K562 (cell line): Measurements from ENCODE around the gene SOX15. TPM values are rescaled to one million over a fixed set of nuclear protein-coding genes. Genes with fewer than 3 reads are reported as not detected.
A peak's percentile ranks its signal among the peaks of the same experiment; 100 is the strongest.

ENCODE experiments used
- CBFA2T2 ChIP-seq: fragments of 450-650 bp; conservative IDR thresholded peaks from 2 replicates; pipeline ENCODE4 v1.6.1; 2017; ENCODE audit warnings: mild to moderate bottlenecking
- CREB1 ChIP-seq, 2 experiments: sonication (generic) in 1 of 2; formaldehyde crosslinking in 1 of 2; IDR thresholded peaks; 2 replicates each; pipeline versions ENCODE4 v1.6.1 to v1.8.0; 2012 to 2022; ENCODE audit warnings: inconsistent platforms in 1 of 2, mild to moderate bottlenecking in 1 of 2, missing genetic modification reagents in 1 of 2, moderate library complexity in 1 of 2
- HNRNPK ChIP-seq: fragments of 200-400 bp; formaldehyde crosslinking; IDR thresholded peaks from one replicate; pipeline ENCODE4 v1.6.1; 2018; ENCODE audit warnings: mild to moderate bottlenecking, low read depth, low read length; ENCODE audit not compliant: poor library complexity, severe bottlenecking
- LEF1 ChIP-seq: fragments of 450-650 bp; IDR thresholded peaks from 2 replicates; pipeline ENCODE4 v1.6.1; 2016; ENCODE audit warnings: mild to moderate bottlenecking
- NFIC ChIP-seq: fragments of 450-650 bp; IDR thresholded peaks from 2 replicates; pipeline ENCODE4 v1.6.1; 2017; ENCODE audit warnings: mild to moderate bottlenecking, inconsistent platforms
- NONO ChIP-seq, 2 experiments: fragments of 200-400 bp in 1 of 2; fragments of 450-650 bp in 1 of 2; formaldehyde crosslinking in 1 of 2; IDR thresholded peaks; 2 replicates each; pipeline ENCODE4 v1.6.1; 2017; ENCODE audit warnings: low read depth in 2 of 2, mild to moderate bottlenecking in 2 of 2, moderate library complexity in 2 of 2, low read length in 1 of 2
- THRAP3 ChIP-seq: fragments of 450-650 bp; IDR thresholded peaks from 2 replicates; pipeline ENCODE4 v1.6.1; 2016; ENCODE audit warnings: mild to moderate bottlenecking, inconsistent platforms, borderline replicate concordance
- ZBTB17 ChIP-seq: fragments of 450-650 bp; formaldehyde crosslinking; IDR thresholded peaks from 2 replicates; pipeline ENCODE4 v1.4.0; 2020; ENCODE audit warnings: mild to moderate bottlenecking
- polyA plus RNA-seq, 8 experiments: library from polyadenylated mRNA; depleted of rRNA in 4 of 8; stranded (reverse) in 5 of 8; unstranded in 3 of 8; fragments of >200 nt; fragmentation: Nextera tagmentation in 2 of 8; fragmentation: Illumina TruSeq in 1 of 8; extraction: Ambion mirVana in 2 of 8; extraction: Trizol in 1 of 8; gene quantifications; 2 replicates each; pipeline versions ENCODE4 v1.2.1 to v1.2.3, GENCODE V29; 2011 to 2014; ENCODE audit warnings: inconsistent platforms in 1 of 8, missing spikeins in 1 of 8
- total RNA-seq, 7 experiments: library from RNA; depleted of rRNA in 6 of 7; stranded (reverse); fragments of >200 nt in 6 of 7; fragmentation: Illumina TruSeq in 2 of 7; extraction: Trizol in 2 of 7; gene quantifications; 2 replicates each; pipeline versions ENCODE4 v1.2.1 to v1.2.3, GENCODE V29; 2011 to 2021; ENCODE audit warnings: low replicate concordance in 1 of 7
- TF ChIP-seq, protein P1 (sequence below), 2 experiments: fragments of 450-650 bp; IDR thresholded peaks; 2 replicates each; pipeline ENCODE4 v1.6.1; 2016; ENCODE audit warnings: mild to moderate bottlenecking in 2 of 2, borderline replicate concordance in 1 of 2, low read depth in 1 of 2, moderate library complexity in 1 of 2
- TF ChIP-seq, protein P2 (sequence below): sonication (generic); formaldehyde crosslinking; IDR thresholded peaks from 2 replicates; pipeline ENCODE4 v1.8.0; 2022; ENCODE audit warnings: missing genetic modification reagents, mild to moderate bottlenecking, borderline replicate concordance
- TF ChIP-seq, protein P3 (sequence below): sonication (generic); formaldehyde crosslinking; IDR thresholded peaks from 2 replicates; pipeline ENCODE4 v1.8.0; 2022; ENCODE audit warnings: missing genetic modification reagents, mild to moderate bottlenecking, moderate library complexity, borderline replicate concordance
- TF ChIP-seq, protein P4 (sequence below): fragments of 450-650 bp; formaldehyde crosslinking; IDR thresholded peaks from 2 replicates; pipeline ENCODE4 v1.4.0; 2020; ENCODE audit warnings: mild to moderate bottlenecking, moderate library complexity

The SOX15 gene
- total and polyA plus RNA-seq, 9 of the 15 experiments (the other 6 are each of a cell fraction or from before 2014, with no cell fraction given): 0.07 to 0.33 (median 0.19) TPM; not detected in 5

DNA sequence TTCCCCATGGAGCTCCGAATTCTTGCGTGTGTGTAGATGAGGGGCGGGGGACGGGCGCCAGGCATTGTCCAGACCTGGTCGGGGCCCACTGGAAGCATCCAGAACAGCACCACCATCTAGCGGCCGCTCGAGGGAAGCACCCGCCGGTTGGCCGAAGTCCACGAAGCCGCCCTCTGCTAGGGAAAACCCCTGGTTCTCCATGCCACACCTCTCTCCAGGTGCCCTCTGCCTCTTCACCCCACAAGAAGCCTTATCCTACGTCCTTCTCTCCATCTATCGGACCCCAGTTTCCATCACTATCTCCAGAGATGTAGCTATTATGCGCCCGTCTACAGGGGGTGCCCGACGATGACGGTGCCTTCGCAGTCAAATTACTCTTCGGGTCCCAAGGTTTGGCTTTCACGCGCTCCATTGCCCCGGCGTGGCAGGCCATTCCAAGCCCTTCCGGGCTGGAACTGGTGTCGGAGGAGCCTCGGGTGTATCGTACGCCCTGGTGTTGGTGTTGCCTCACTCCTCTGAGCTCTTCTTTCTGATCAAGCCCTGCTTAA lies 28.8 kb downstream of the SOX15 start (continued):
- TF ChIP-seq, protein P1, sequence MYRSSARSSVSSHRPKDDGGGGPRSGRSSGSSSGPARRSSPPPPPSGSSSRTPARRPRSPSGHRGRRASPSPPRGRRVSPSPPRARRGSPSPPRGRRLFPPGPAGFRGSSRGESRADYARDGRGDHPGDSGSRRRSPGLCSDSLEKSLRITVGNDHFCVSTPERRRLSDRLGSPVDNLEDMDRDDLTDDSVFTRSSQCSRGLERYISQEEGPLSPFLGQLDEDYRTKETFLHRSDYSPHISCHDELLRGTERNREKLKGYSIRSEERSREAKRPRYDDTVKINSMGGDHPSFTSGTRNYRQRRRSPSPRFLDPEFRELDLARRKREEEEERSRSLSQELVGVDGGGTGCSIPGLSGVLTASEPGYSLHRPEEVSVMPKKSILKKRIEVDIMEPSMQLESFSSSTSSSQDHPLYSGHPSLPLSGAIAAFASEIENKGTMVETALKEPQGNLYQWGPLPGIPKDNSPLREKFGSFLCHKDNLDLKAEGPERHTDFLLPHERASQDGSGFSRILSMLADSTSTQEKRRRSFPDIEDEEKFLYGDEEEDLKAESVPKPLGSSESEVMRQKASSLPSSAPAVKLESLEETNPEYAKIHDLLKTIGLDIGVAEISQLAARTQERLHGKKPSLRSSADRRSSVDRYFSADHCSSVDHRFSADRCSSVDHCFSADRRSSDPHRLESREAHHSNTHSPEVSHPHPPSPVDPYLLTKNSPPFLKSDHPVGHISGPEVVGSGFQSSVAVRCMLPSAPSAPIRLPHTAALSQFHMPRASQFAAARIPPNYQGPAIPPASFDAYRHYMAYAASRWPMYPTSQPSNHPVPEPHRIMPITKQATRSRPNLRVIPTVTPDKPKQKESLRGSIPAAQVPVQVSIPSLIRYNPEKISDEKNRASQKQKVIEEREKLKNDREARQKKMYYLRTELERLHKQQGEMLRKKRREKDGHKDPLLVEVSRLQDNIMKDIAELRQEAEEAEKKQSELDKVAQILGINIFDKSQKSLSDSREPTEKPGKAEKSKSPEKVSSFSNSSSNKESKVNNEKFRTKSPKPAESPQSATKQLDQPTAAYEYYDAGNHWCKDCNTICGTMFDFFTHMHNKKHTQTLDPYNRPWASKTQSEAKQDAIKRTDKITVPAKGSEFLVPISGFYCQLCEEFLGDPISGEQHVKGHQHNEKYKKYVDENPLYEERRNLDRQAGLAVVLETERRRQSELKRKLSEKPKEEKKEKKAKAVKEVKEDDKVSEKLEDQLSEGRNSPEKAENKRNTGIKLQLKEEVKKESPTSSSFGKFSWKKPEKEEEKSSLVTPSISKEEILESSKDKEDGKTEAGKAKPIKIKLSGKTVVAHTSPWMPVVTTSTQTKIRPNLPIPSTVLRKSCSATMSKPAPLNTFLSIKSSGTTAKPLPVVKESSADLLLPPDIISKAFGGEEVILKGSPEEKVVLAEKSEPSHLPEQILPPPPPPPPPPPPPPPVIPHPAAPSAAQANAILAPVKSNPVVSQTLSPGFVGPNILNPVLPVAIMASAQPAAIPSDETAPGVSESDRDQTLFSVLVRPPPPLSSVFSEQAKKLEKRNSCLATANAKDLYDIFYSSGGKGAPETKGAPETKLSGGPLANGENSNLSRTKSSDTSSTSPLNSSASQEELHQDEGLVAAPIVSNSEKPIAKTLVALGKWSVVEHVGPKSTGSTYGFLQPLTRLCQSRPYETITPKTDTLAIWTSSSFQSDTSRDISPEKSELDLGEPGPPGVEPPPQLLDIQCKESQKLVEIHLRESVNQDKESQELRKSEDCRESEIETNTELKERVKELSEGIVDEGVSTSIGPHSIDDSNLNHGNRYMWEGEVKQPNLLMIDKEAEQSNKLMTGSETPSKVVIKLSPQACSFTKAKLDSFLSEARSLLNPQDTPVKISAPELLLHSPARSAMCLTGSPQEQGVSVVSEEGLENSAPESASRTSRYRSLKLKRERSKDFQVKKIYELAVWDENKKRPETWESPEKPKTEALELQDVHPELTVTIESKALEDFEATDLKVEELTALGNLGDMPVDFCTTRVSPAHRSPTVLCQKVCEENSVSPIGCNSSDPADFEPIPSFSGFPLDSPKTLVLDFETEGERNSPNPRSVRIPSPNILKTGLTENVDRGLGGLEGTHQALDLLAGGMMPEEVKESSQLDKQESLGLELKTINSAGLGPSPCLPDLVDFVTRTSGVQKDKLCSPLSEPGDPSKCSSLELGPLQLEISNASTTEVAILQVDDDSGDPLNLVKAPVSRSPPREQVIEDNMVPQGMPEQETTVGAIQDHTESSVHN (IDR thresholded peaks at IDR 0.05; ENCODE audit: borderline replicate concordance in 1 of 2, low read depth in 1 of 2): no peak
- TF ChIP-seq THRAP3 (no peak), ZBTB17 (no peak), CBFA2T2 (no peak), CREB1 (IDR thresholded peaks at IDR 0.05) (0 out of 2 replicates have a peak, but pooled peaks have one; percentile 19), CREB1 (CRISPR knock-in tag; IDR thresholded peaks at IDR 0.05) (peak; percentile 29; the same call in 1 of the 2 replicates), NFIC (peak; percentile 69), NONO (IDR thresholded peaks at IDR 0.05; ENCODE audit: low read depth in 2 of 2, low read length in 1 of 2) (no peak), HNRNPK (no peak), LEF1 (no peak)
- TF ChIP-seq, protein P2, sequence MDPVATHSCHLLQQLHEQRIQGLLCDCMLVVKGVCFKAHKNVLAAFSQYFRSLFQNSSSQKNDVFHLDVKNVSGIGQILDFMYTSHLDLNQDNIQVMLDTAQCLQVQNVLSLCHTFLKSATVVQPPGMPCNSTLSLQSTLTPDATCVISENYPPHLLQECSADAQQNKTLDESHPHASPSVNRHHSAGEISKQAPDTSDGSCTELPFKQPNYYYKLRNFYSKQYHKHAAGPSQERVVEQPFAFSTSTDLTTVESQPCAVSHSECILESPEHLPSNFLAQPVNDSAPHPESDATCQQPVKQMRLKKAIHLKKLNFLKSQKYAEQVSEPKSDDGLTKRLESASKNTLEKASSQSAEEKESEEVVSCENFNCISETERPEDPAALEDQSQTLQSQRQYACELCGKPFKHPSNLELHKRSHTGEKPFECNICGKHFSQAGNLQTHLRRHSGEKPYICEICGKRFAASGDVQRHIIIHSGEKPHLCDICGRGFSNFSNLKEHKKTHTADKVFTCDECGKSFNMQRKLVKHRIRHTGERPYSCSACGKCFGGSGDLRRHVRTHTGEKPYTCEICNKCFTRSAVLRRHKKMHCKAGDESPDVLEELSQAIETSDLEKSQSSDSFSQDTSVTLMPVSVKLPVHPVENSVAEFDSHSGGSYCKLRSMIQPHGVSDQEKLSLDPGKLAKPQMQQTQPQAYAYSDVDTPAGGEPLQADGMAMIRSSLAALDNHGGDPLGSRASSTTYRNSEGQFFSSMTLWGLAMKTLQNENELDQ (CRISPR knock-in tag): no peak
- TF ChIP-seq, protein P3, sequence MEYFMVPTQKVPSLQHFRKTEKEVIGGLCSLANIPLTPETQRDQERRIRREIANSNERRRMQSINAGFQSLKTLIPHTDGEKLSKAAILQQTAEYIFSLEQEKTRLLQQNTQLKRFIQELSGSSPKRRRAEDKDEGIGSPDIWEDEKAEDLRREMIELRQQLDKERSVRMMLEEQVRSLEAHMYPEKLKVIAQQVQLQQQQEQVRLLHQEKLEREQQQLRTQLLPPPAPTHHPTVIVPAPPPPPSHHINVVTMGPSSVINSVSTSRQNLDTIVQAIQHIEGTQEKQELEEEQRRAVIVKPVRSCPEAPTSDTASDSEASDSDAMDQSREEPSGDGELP (CRISPR knock-in tag): peak; percentile 10; the same call in 1 of the 2 replicates
- TF ChIP-seq, protein P4, sequence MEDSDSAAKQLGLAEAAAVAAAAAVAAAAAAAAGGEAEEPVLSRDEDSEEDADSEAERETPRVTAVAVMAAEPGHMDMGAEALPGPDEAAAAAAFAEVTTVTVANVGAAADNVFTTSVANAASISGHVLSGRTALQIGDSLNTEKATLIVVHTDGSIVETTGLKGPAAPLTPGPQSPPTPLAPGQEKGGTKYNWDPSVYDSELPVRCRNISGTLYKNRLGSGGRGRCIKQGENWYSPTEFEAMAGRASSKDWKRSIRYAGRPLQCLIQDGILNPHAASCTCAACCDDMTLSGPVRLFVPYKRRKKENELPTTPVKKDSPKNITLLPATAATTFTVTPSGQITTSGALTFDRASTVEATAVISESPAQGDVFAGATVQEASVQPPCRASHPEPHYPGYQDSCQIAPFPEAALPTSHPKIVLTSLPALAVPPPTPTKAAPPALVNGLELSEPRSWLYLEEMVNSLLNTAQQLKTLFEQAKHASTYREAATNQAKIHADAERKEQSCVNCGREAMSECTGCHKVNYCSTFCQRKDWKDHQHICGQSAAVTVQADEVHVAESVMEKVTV (CRISPR knock-in tag): peak; percentile 68
